ENCODE results near the gene ANKS3.

- no peak for TF ChIP-seq EP300 (IDR thresholded peaks at IDR 0.05)
- no peak for TF ChIP-seq KDM5A (IDR thresholded peaks at IDR 0.05)
- TF ChIP-seq POLR2A (IDR thresholded peaks at IDR 0.05; ENCODE audit: low read length), result no peak
These were observed 18.5 kb upstream of the ANKS3 start for GRCh38 chr16:4752351-4753100.

Measured in A549 (cell line).